Measurements from ENCODE around the gene MAML2.

MAML2 gene

GRCh38 chr11:96318399-96318798, 24.6 kb downstream of the MAML2 start:
- no peak for DNase-seq (ENCODE audit: low spot score)

DNA sequence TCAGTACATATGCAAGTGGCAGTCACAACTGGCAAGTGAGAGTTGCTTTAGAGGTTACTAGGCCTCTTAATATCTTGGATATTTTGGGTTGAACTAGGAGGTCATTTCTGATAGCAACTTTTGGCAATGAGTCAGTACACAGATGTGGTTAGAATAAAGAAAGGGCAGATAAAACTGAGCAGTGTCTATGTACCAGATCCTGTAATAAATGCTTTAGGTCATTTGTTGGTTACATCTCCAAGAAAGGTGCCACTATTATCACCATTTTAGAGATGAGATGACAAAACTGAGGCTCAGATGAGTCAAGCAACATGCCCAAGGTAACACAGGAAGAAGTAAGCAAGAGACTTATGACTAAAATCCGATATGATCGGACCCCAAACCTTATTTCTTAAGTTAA, 25.0 kb downstream of the MAML2 start:
- no peak for DNase-seq (ENCODE audit: low spot score)

DNA sequence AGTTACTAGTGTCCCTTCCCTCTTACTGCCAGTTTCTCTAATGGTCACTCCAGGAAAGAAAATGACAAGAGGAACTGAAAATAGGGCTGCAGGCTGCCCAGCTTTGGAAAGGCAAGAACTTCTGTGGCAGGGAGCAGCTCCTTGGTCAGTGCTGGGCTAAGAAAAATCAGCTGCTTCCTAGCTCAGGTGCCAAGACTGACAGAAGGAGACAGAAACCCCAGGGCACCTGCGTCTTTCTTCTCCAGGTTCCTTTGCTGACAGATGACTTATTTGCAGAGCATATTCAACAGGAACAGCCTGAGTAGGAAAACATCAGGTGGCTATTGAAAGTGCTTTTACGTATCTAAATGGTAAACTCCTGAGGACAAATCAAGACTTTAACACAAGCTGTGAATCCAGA, 25.4 kb downstream of the MAML2 start:
- DNase-seq (ENCODE audit: low spot score) = no peak

DNA sequence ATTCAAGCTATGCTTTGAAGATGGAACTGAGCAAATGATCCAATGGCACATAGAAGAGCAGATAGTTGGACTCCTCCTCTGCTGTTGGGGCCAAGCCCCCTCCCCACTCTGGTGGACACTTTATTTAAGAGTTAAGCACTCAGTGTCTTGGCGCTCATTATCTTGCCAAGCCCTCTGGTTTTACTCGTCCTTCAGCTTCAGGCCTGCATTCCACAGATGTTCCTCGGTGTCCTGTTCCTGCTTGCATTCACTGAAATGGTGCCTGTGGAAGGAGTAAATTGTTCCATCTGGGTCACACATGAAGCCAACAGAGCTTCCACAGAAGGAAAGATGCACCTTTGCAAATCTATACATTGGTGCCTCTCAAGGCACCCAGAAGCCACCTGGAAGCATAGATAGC, 26.1 kb downstream of the MAML2 start:
- DNase-seq (ENCODE audit: low spot score) = no peak

GRCh38 chr11:96315476-96315875, 27.5 kb downstream of the MAML2 start:
- DNase-seq (ENCODE audit: low spot score) = no peak

DNA sequence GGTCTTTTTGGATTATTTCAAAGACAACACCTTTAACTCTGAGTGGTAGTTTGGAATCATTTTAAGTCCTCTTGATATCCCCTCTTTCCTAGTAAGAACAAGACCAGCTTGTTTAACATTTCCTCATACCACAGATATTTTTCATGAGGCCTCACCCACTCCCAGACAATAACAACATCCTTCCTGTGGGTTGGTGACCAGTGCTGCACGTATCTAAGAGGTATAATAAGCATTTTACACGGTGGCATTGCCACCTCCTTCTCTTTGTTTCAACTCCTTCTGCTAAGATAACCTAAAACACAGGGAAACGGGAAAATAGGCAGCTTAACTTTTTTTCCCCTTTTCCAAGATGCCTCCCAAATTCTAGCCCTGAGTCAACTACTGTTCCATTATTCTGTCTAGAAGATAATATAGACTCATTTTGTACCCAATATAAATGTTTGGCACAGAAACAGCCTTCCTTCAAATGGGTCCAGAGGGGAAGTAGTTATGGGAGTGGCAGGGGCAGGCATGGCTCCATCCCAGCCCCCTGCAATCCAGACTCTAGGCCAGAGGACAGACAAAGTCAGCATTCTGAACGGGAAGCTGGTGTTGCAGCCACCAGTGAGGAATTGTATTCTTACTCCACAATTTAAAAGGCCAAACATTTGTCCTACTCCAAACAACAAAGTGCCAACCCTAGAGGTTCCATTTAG, 28.5 kb downstream of the MAML2 start:
- DNase-seq (ENCODE audit: low spot score) = no peak

GRCh38 chr11:96313163-96313562, 29.8 kb downstream of the MAML2 start:
- no peak for DNase-seq (ENCODE audit: low spot score)

GRCh38 chr11:96311120-96311568, 31.9 kb downstream of the MAML2 start:
- DNase-seq (ENCODE audit: low spot score) = no peak

- DNase-seq (ENCODE audit: low spot score) = no peak
Observed at GRCh38 chr11:96310236-96310635, 32.8 kb downstream of the MAML2 start.

DNA sequence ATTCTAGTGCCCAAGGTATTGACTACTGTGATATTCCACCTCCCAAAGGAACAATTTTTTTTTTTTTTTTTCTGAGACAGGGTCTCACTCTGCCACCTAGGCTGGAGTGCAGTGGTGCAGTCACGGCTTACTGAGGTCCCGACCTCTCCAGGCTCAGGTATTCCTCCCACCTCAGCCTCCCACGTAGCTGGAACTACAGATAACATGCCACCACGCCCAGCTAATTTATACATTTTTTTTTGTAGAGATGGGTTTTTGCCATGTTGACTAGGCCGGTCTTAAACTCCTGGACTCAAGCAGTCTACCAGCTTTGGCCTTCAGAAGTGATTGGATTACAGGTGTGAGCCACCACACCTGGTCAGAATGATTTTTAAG, 33.4 kb downstream of the MAML2 start:
- no peak for DNase-seq (ENCODE audit: low spot score)

- no peak for DNase-seq (ENCODE audit: low spot score)
Observed at GRCh38 chr11:96309016-96309642, 33.9 kb downstream of the MAML2 start.

DNA sequence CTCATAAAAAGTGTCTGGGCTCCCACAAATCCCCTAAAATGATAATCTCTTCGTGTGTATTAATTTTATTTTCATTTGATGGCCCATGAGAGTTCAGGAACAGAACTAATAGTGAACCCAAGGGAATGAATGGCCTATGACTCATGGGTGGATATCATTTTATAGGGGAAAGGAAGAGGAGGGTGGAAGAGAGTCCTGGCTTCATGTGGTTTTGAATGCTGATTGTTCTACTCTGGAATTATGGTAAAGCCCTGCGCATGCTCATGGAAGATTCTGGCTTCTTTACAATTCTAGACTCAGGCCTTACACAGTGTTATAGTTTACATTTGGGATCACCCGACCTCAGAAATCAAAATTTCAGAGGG, 35.2 kb downstream of the MAML2 start:
- no peak for DNase-seq (ENCODE audit: low spot score)

GRCh38 chr11:96306933-96307775, 35.8 kb downstream of the MAML2 start:
- no peak for DNase-seq (ENCODE audit: low spot score)

DNA sequence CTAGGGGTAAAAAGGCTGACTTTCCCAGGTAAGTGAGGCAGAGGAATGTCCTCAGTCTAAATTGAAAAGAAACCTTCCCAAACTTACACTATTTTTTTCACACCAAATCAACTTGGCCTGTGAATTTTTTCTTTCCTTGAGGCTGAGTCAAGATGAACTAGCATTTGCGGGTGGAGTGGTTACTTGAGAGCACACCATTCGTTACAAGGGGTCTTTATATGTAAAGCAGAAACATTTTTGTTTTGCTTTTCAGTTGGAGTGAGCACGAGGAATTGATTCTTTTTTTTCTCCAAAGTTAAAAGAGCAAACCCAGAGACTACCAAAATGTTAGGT, 36.4 kb downstream of the MAML2 start:
- DNase-seq (ENCODE audit: low spot score) = no peak

- DNase-seq (ENCODE audit: low spot score) = no peak
Observed at GRCh38 chr11:96306071-96306470, 36.9 kb downstream of the MAML2 start.

DNA sequence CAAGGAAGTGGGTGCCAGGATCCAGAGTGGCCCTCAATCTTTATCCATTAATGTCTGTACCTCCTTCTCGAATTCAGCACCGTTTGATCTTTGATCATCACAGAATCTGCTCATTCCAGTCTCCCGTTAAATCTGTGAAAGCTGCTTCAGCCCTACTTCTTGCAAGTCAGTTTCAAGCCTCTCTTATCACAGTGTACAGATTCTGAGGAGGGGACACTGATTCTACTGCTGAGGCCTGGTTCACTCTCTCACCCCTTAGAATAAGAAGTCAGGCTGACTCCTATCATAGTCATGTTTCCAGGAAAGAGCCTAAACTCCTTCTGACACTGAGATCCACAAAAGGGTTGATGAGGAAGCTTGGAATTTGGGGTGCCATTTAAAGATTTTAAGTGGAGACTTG, 39.0 kb downstream of the MAML2 start:
- DNase-seq (ENCODE audit: low spot score) = no peak

GRCh38 chr11:96303064-96303463, 39.9 kb downstream of the MAML2 start:
- DNase-seq (ENCODE audit: low spot score) = no peak

- no peak for DNase-seq (ENCODE audit: low spot score)
Observed at GRCh38 chr11:96301818-96302217, 41.2 kb downstream of the MAML2 start.

- DNase-seq (ENCODE audit: low spot score) = no peak
Observed at GRCh38 chr11:96299155-96299888, 43.7 kb downstream of the MAML2 start.

- DNase-seq (ENCODE audit: low spot score) = no peak
Observed at GRCh38 chr11:96295369-96295768, 47.6 kb downstream of the MAML2 start.

DNA sequence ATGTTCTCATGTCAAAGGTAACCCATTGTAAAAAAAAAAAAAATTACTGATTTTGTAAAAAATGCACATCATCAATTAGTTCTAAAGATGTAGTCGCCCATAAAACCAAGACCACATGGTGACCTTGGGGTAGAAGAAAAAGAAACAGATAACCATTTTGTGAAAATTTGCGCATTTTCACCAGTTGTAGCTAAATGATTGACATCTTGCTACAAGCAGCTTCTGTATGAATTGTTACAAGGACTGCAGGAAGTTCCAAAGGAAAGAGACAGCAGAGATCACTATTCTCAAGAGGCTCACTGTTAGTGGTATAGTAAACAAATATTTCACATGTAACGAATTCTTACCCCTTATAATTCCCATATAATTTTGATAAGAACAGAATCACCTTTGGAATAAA, 48.7 kb downstream of the MAML2 start:
- DNase-seq (ENCODE audit: low spot score) = no peak

- DNase-seq (ENCODE audit: low spot score) = peak; percentile 13
Observed at GRCh38 chr11:96293598-96294021, 49.4 kb downstream of the MAML2 start.

GRCh38 chr11:96293109-96293508, 49.9 kb downstream of the MAML2 start:
- DNase-seq (ENCODE audit: low spot score) = no peak

Measured in germinal center (tissue), 1 donor.